ENCODE data around the gene NFE2L3. TPM values are rescaled to one million over a fixed set of nuclear protein-coding genes. Genes with fewer than 3 reads are reported as not detected.

Gene NFE2L3
- total and polyA plus RNA-seq, 9 of the 15 experiments (the other 6 are each of a cell fraction or from before 2014, with no cell fraction given) = 2.9 to 16.9 (median 12.4) TPM

DNA sequence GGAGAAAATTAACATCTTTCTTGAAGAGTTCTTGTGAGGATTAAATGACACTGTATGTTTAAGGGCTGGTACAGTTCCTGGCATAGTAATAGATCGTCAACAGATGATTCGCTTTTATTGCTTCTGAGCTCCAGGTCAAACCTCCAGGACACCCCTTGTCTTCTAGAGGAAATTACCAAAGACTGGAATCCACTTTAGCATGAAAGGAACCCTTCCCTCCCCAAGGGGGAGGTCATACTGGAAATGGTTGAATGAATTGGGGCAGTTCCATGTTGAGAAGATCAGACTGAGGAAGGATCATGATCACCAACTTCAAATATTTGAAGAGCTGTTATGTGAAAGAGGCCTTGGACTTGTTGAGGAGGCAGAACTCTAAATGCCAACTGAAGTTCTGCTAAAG is 8.9 kb downstream of the NFE2L3 start (continued):
- TF ChIP-seq, protein P1, sequence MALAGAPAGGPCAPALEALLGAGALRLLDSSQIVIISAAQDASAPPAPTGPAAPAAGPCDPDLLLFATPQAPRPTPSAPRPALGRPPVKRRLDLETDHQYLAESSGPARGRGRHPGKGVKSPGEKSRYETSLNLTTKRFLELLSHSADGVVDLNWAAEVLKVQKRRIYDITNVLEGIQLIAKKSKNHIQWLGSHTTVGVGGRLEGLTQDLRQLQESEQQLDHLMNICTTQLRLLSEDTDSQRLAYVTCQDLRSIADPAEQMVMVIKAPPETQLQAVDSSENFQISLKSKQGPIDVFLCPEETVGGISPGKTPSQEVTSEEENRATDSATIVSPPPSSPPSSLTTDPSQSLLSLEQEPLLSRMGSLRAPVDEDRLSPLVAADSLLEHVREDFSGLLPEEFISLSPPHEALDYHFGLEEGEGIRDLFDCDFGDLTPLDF (CRISPR knock-in tag; IDR thresholded peaks at IDR 0.05) = no peak
- TF ChIP-seq ZNF668 (CRISPR knock-in tag; IDR thresholded peaks at IDR 0.05) (no peak), KDM4B (IDR thresholded peaks at IDR 0.05; ENCODE audit: borderline replicate concordance in 2 of 2, low read depth in 1 of 2) (no peak), ESRRB (CRISPR knock-in tag; IDR thresholded peaks at IDR 0.05; ENCODE audit: borderline replicate concordance) (no peak), SMARCA4 (IDR thresholded peaks at IDR 0.05) (no peak)

DNA sequence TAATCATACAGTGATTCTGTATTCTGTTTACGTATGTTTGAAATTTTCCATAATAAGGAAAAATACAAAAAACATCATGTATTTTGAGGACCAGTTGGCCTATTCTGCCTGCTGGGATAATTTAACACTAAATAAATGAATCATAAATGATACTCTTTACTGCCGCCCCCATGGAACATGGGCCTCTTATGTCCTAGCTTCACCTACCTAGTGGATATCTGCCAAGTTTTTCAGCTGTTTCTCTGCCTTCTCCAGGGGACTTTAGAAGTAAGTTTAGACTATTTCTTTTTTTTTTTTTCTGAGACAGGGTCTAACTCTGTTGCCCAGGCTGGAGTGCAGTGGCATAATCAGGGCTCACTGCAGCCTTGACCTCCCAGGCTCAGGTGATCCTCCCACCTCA is 10.4 kb downstream of the NFE2L3 start:
- Histone ChIP-seq H3K79me2 (ENCODE audit: control insufficient read depth, insufficient read depth, low read length) (peaks cover 40% of the 10 kb centered on the region), H3K27me3 (ENCODE audit: control insufficient read depth in 2 of 2, insufficient read depth in 2 of 2, low read length in 2 of 2) (no peaks in the 10 kb centered on the region), H3K9me1 (ENCODE audit: control insufficient read depth, insufficient read depth, low read length) (no peaks in the 10 kb centered on the region), H3K9me3 (replicated peaks; ENCODE audit: control insufficient read depth, insufficient read depth, low read depth, low read length) (no peaks in the 10 kb centered on the region), H3K4me3 (no peak overlapping the region), H3K36me3 (ENCODE audit: control insufficient read depth, insufficient read depth, low read length) (no peaks in the 10 kb centered on the region), H3K9ac (ENCODE audit: insufficient read depth in 1 of 2, low read depth in 2 of 2, low read length in 2 of 2) (no peak overlapping the region), H3K27ac (ENCODE audit: extremely low read depth, low read depth, low read length) (no peak overlapping the region), H3K4me1 (replicated peaks in 1 of 2; ENCODE audit: control insufficient read depth in 2 of 2, insufficient read depth in 2 of 2, low read length in 2 of 2) (peaks cover 14 to 21% of the 10 kb centered on the region in 2 experiments; a peak in 4 of 5 replicates), H3K4me2 (ENCODE audit: insufficient read depth, low read length) (no peak overlapping the region), H2AFZ (ENCODE audit: low read depth, low read length) (no peak overlapping the region), H4K20me1 (replicated peaks; ENCODE audit: control insufficient read depth, insufficient read depth, low read length) (peaks cover 14% of the 10 kb centered on the region; the same call in 1 of the 2 replicates)
- in situ Hi-C loops (cut with MboI) (no loop called here), intact Hi-C loops (cut with micrococcal nuclease) (no loop called here)
- ChIA-PET CTCF (ENCODE audit: low intra/inter-chr PET ratio) (no interaction called here), POLR2A (interaction anchor here (3.2 kb wide), 1 partner anchor 19 kb away, joined by 23 read pairs; no protein-coding TSS in a partner anchor)
- WGBS (ENCODE audit: insufficient coverage, low coverage, missing lambda C conversion rate) = 86% methylated on average over 2 of the region's 2 CpGs
- no TSS peak for BruUV-seq (replicated peaks)
- DNase-seq (ENCODE audit: extremely low read depth in 1 of 4, low spot score in 3 of 4) = no peak
- no peak for ATAC-seq
- FAIRE-seq = no peak
- no peak for TF ChIP-seq MCM7 (IDR thresholded peaks at IDR 0.05)
- TF ChIP-seq, protein P2, sequence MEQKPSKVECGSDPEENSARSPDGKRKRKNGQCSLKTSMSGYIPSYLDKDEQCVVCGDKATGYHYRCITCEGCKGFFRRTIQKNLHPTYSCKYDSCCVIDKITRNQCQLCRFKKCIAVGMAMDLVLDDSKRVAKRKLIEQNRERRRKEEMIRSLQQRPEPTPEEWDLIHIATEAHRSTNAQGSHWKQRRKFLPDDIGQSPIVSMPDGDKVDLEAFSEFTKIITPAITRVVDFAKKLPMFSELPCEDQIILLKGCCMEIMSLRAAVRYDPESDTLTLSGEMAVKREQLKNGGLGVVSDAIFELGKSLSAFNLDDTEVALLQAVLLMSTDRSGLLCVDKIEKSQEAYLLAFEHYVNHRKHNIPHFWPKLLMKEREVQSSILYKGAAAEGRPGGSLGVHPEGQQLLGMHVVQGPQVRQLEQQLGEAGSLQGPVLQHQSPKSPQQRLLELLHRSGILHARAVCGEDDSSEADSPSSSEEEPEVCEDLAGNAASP (IDR thresholded peaks at IDR 0.05) = no peak
- TF ChIP-seq HMGN3 (IDR thresholded peaks at IDR 0.05; ENCODE audit: borderline replicate concordance, extremely low read depth, insufficient read length, low read depth, low read length) = no peak
- TF ChIP-seq, protein P3, sequence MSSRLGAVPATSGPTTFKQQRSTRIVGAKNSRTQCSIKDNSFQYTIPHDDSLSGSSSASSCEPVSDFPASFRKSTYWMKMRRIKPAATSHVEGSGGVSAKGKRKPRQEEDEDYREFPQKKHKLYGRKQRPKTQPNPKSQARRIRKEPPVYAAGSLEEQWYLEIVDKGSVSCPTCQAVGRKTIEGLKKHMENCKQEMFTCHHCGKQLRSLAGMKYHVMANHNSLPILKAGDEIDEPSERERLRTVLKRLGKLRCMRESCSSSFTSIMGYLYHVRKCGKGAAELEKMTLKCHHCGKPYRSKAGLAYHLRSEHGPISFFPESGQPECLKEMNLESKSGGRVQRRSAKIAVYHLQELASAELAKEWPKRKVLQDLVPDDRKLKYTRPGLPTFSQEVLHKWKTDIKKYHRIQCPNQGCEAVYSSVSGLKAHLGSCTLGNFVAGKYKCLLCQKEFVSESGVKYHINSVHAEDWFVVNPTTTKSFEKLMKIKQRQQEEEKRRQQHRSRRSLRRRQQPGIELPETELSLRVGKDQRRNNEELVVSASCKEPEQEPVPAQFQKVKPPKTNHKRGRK (tag; IDR thresholded peaks at IDR 0.05) = no peak
- TF ChIP-seq POLR2AphosphoS2 (IDR thresholded peaks at IDR 0.05; ENCODE audit: low read length) = no peak
- TF ChIP-seq, protein P4, sequence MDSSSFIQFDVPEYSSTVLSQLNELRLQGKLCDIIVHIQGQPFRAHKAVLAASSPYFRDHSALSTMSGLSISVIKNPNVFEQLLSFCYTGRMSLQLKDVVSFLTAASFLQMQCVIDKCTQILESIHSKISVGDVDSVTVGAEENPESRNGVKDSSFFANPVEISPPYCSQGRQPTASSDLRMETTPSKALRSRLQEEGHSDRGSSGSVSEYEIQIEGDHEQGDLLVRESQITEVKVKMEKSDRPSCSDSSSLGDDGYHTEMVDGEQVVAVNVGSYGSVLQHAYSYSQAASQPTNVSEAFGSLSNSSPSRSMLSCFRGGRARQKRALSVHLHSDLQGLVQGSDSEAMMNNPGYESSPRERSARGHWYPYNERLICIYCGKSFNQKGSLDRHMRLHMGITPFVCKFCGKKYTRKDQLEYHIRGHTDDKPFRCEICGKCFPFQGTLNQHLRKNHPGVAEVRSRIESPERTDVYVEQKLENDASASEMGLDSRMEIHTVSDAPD (CRISPR knock-in tag; IDR thresholded peaks at IDR 0.05) = no peak
- TF ChIP-seq DMBX1 (CRISPR knock-in tag; IDR thresholded peaks at IDR 0.05; ENCODE audit: borderline replicate concordance) = no peak
- no peak for TF ChIP-seq ZNF717 (CRISPR knock-in tag; IDR thresholded peaks at IDR 0.05)
- TF ChIP-seq, protein P5, sequence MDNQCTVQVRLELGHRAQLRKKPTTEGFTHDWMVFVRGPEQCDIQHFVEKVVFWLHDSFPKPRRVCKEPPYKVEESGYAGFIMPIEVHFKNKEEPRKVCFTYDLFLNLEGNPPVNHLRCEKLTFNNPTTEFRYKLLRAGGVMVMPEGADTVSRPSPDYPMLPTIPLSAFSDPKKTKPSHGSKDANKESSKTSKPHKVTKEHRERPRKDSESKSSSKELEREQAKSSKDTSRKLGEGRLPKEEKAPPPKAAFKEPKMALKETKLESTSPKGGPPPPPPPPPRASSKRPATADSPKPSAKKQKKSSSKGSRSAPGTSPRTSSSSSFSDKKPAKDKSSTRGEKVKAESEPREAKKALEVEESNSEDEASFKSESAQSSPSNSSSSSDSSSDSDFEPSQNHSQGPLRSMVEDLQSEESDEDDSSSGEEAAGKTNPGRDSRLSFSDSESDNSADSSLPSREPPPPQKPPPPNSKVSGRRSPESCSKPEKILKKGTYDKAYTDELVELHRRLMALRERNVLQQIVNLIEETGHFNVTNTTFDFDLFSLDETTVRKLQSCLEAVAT (IDR thresholded peaks at IDR 0.05) = no peak
- TF ChIP-seq HNRNPL (IDR thresholded peaks at IDR 0.05; ENCODE audit: low read depth, low read length) = no peak
